HG03469 (cell line): ENCODE results near the gene STK36.

Source experiments
- ATAC-seq: cut with Tn5 transposase; IDR thresholded peaks from one replicate; pipeline ENCODE4 v1.9.1; 2021; ENCODE audit warnings: mild to moderate bottlenecking, moderate library complexity, moderate number of reproducible peaks; ENCODE audit not compliant: unreplicated experiment

STK36 gene, protein sequence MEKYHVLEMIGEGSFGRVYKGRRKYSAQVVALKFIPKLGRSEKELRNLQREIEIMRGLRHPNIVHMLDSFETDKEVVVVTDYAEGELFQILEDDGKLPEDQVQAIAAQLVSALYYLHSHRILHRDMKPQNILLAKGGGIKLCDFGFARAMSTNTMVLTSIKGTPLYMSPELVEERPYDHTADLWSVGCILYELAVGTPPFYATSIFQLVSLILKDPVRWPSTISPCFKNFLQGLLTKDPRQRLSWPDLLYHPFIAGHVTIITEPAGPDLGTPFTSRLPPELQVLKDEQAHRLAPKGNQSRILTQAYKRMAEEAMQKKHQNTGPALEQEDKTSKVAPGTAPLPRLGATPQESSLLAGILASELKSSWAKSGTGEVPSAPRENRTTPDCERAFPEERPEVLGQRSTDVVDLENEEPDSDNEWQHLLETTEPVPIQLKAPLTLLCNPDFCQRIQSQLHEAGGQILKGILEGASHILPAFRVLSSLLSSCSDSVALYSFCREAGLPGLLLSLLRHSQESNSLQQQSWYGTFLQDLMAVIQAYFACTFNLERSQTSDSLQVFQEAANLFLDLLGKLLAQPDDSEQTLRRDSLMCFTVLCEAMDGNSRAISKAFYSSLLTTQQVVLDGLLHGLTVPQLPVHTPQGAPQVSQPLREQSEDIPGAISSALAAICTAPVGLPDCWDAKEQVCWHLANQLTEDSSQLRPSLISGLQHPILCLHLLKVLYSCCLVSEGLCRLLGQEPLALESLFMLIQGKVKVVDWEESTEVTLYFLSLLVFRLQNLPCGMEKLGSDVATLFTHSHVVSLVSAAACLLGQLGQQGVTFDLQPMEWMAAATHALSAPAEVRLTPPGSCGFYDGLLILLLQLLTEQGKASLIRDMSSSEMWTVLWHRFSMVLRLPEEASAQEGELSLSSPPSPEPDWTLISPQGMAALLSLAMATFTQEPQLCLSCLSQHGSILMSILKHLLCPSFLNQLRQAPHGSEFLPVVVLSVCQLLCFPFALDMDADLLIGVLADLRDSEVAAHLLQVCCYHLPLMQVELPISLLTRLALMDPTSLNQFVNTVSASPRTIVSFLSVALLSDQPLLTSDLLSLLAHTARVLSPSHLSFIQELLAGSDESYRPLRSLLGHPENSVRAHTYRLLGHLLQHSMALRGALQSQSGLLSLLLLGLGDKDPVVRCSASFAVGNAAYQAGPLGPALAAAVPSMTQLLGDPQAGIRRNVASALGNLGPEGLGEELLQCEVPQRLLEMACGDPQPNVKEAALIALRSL (N-terminal part only)

DNA sequence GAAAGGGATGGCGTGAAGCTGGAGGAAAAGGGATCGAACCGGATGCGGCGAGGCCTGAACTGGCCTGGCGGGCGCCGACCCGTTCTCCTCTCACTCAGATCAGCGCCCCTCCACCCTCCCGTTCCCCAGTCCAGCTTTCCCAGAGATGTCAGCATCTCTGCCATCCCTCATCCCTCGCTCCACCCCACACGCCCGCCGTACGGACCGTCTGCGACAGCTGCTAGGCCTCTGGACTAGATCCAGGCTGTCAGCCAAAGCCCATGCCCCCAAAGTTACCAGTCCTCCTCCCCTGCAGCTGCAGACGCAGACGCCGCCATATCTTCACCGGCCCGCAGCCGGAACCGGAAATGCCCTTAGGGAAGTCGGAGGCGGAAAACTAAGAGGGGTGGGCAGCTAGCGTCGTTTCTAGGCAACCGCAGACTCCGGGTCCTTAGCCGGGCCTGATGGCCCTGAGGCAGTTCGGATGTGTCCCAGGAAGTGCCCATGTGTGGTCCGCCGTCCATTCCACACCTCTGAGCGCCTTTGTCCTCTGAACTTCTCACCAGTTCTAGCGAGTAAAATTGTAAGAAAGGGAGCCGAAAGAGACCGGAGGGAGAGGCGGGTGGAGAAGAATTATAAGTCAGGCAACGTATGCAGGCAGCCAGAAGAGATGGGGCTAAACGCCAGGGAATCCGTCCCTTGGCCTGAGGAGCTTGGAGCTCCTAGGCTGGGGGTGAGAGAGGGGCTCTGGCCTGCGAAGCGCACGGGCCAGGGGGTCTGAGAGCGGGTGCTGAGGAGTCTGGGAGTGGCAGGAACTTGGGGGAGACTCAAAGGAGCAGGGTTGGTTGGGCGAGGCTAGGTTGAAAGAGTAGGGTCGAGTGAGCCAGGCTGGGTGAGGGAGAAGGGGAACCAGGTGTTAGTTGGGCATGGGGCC lies at the start of gene STK36, which contains the start of gene RNF25:
TSS of gene STK36 (plus strand) at position 433 of the 913 bp plus-strand sequence. CDS start 744 bp downstream, outside the sequence.
TSS of gene RNF25 (minus strand) at position 349 of the 913 bp plus-strand sequence. CDS start at position 317, 32 bp downstream.
- peak; percentile 92 for ATAC-seq

DNA sequence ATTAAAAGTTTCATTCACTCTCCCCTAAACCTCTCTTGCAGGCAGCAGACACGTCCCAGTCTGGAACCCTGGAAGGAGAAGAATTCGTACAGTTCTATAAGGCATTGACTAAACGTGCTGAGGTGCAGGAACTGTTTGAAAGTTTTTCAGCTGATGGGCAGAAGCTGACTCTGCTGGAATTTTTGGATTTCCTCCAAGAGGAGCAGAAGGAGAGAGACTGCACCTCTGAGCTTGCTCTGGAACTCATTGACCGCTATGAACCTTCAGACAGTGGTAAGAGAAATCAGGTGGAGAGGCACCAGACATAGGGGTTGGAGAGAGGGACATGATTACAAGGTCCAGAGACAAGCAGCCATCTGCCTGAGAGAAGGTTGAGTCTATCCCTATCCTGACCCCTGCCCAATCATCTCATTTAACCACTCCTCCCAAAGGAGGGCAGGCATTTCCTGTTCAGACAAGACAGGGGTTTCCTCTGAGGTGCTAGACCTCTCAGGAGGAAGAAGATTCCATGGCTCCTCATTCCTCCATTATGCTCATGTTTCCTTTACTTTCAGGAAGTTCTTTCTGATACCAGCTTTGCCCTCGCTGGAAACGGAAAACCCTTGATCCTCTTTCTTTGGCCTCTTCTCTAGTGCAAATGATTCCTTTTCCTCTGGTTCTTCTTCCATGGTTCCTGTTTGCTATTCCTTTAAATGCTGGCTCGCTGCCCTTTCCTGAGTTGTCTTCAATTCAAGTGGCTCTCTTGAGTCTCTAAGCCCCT lies 49.1 kb upstream of the STK36 start:
- ATAC-seq: no peak

DNA sequence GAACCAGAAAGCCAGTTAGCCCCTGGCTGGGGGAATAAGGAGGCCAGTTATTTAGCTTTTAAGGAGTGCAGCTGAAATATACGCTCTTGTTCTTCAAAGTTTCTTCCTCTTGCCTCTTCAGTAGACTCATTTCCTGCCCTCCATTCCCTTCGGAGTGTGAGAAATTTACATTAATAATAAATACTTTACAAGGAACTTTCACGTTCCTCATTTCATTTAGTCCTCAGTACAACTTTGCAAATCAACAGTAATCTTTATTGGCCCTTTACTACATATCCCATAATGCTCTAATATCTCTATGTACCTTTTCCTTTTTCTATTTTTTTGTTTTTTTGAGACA lies 48.5 kb upstream of the STK36 start:
- ATAC-seq: no peak

GRCh38 chr2:218626369-218626768 lies 45.5 kb upstream of the STK36 start:
- no peak for ATAC-seq

GRCh38 chr2:218627939-218628338 lies 43.9 kb upstream of the STK36 start:
- ATAC-seq: no peak

- no peak for ATAC-seq
Observed at GRCh38 chr2:218631837-218632236, 40.0 kb upstream of the STK36 start.

GRCh38 chr2:218635719-218636118 lies 36.2 kb upstream of the STK36 start:
- no peak for ATAC-seq

DNA sequence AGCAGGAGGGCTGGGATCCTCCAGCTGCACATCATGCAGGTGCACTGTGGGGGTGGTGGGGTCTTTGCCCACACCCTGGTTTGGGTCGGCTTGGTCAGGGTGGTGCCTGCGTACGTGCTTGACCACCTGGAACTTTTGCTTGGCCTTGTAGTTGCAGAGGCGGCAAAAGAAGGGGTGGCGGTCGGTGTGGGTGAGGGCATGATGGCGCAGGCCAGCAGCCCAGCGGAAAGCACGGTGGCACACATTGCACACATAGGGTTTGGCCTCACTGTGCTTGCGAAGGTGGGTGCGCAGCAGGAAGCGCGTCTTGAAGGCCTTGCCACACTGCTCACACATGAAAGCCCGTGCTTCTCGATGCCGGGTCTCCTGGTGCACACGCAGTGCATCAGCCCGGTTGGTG lies 33.5 kb upstream of the STK36 start:
- no peak for ATAC-seq

DNA sequence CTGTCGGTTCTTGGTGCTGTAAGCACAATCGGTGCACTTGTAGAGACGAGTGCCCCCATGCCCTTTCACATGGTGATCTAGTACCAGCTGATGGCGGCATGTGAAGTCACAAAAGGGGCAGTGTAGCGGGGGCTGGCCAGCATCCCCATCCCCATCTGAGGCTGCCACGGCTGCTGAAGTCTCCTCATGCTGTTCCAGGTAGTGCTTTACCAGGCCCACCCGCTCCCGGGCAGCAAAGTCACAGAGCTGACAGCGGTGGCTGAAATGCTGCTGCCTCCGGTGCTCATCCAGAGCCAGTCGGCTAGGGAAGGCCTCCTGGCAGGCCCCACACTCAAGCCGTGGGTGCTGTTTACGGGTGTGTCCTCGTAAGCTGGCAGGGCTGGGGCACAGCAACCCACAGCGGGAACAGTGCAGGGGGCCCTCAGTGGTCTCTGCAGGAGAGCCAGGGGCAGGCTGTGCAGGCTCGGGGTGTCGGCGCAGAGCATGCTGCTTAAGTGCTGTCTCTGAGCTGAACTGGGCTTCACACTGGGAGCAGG lies 29.7 kb upstream of the STK36 start:
- ATAC-seq: no peak

GRCh38 chr2:218642786-218643185 lies 29.1 kb upstream of the STK36 start:
- ATAC-seq: no peak

DNA sequence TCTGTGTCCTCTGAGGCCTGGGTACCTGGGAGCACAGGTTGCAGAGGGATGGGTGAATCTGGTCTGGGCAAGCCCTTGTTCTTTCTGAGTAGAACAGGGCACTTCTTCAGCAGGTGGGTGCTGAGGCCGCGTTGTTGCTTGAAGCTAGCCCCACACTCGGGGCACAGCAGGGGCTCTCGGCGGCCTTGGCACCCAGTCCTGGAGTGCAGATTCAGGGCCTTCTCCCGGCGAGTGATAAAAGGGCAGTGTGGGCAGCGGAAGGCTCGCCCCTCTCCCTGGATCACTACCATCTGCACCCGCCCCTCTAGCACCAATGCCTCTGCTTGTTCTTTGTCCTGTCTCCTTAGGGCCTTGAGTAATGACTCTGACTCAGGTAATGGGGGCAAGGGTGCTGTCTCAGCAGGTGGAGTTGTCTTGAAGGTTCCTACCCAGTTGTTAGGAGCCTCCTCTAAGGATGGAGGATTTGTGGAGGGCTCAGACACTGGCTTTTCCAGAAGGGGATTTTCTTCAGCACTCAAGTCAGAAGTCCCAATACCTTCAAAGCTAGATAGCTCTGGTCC lies 28.1 kb upstream of the STK36 start:
- no peak for ATAC-seq

DNA sequence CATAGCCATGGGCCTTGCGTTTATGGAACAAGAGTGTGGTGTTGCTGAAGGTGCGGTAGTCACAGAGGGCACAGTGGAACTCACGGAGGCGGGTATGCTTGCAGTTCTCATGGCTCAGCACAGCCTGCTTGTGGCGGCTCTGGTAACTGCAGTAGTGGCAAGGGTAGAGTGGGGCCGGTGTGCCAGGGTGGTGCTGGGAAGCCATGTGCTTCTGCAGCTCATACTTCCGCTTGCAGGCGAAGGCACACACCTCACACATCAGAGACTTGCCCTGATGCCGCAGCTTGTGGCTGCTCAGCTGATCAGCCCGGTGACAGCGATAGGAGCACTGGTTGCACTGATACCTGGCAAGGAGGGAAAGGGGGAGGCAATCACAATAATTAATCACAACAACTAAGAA lies 27.2 kb upstream of the STK36 start:
- ATAC-seq: no peak

GRCh38 chr2:218645126-218645525 lies 26.8 kb upstream of the STK36 start:
- ATAC-seq: no peak

DNA sequence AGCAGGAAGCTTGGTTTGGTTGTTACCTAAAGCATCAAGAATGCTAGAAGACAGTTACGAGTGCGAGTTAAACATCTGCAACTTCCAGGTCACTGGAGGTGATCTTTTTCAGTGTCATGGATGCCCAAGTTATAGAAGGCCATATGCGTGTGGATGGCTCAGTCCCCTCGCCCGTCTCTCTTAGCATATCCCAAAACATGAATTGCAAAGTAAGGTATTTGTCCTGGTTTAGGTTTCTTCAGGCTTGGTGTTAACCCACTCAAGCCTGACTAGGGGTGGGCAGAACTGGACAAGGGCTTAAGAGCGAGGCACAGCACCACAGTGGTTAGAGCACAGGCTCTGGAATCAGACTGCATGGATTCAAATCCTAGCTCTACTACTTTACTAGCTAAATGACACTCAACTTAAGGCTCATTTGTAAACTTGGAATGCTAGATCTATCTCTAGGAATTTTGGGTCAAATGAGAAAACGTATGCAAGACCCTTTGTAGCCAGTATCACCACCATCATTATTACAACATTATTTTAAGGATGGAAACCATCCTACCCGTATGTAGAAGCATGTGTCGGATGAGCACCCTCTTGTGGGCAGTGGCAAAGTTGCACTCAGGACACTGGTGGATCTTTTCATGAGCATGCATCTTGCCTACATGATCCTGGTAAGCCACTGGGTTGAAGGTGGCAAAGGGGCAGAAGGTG lies 23.6 kb upstream of the STK36 start:
- no peak for ATAC-seq

DNA sequence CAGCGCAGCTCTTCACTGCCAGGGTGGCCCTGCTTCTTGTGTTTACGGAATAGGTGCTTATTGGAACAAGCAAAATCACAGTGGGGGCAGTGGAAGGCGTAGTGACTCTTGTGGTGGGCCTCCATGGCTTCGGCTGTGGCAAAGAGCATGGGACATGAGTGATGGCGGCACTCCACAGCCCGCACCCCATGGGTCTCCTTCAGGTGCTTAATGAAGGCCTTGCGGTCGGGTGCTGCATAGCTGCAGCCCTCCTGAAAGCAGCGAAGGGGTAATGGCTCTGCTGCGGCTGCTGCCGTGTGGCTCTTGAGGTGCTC lies 23.1 kb upstream of the STK36 start:
- no peak for ATAC-seq

DNA sequence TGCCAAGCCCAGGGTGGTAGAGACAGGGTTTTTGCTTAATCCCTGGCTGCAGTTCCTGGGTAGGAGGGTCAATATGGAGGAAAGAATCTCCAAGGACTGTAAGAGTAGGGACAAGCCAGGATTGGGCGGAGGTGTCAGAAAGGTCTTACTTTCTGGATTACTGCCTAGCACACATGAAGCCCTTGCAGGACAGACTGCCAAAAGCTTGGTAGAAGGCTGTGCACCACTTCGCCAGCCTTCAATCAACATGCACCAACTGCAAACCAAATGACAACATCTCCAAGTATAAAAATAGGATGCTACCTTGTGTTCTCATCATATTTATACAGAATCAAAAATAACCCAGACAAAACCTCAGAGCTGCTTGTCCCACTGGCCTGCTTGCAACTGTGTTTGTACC lies 16.1 kb upstream of the STK36 start:
- no peak for ATAC-seq

GRCh38 chr2:218658671-218659257 lies 13.1 kb upstream of the STK36 start:
- peak; percentile 39 for ATAC-seq
